GM10248 (cell line): ENCODE measurements around the gene ORAI3.

Experiments used
- CTCF ChIA-PET: fragments of 300-600 bp; sonication (Branson Sonifier 250); formaldehyde crosslinking; extraction: SDS; loops from one replicate; lab custom pipeline; 2021; ENCODE audit warnings: antibody characterized with exemption; lab: Yijun Ruan, JAX
- POLR2A ChIA-PET: fragments of 350-650 bp; sonication (Branson Sonifier 250); formaldehyde crosslinking; extraction: SDS; loops from one replicate; lab custom pipeline; 2020; ENCODE audit warnings: antibody characterized with exemption; lab: Yijun Ruan, JAX
- DNase-seq: peaks from one replicate; pipeline ENCODE4 v3.0.0; 2012; ENCODE audit errors: extremely low spot score
- TF ChIP-seq, protein P1 (sequence below): IDR thresholded peaks from 2 replicates; pipeline ENCODE4 v1.5.1; 2012; ENCODE audit warnings: mild to moderate bottlenecking, low read depth; ENCODE audit errors: extremely low read depth, missing control alignments, control extremely low read depth

The ORAI3 gene

GRCh38 chr16:30922960-30923535 is 25.8 kb upstream of the ORAI3 start:
- CTCF ChIA-PET: no interaction called here
- TF ChIP-seq, protein P1, sequence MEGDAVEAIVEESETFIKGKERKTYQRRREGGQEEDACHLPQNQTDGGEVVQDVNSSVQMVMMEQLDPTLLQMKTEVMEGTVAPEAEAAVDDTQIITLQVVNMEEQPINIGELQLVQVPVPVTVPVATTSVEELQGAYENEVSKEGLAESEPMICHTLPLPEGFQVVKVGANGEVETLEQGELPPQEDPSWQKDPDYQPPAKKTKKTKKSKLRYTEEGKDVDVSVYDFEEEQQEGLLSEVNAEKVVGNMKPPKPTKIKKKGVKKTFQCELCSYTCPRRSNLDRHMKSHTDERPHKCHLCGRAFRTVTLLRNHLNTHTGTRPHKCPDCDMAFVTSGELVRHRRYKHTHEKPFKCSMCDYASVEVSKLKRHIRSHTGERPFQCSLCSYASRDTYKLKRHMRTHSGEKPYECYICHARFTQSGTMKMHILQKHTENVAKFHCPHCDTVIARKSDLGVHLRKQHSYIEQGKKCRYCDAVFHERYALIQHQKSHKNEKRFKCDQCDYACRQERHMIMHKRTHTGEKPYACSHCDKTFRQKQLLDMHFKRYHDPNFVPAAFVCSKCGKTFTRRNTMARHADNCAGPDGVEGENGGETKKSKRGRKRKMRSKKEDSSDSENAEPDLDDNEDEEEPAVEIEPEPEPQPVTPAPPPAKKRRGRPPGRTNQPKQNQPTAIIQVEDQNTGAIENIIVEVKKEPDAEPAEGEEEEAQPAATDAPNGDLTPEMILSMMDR: no peak

DNA sequence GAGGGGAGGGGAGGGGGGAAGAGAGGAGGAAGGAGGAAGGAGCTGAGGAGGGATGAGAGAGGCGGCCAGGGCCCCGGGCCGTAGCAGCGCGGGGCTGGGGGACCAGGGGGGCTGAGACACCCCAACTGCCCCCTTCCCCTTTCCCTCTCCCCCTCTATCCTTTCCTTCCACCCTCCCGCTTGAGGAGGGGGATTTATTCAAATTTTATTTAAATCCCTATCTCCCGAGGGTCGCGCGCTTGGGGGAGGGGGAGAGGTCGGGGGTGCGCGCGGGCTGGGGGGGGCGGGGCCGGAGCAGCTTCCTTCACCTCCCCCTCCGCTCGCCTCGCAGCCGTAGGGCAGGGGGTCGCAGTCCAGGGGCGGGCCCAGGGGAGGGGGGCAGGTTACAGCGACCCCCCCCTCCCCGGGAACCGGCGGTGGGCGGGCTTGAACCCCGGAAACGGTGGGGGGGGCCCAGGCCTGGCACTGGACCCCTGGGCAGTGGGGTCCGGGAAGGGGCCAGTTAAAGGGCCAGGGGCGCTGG is 25.3 kb upstream of the ORAI3 start, which contains the start of gene FBXL19:
Gene FBXL19, plus strand, starts transcription at position 19 of the 522 bp plus-strand sequence. CDS start 2,183 bp downstream, outside the sequence.
- no peak for DNase-seq
- ChIA-PET POLR2A (interaction anchor here (0.6 kb wide), 1 partner anchor 47 kb away, joined by 4 read pairs; no protein-coding TSS in a partner anchor), CTCF (interaction anchor here (1.8 kb wide), 1 partner anchor 18 kb away, joined by 12 read pairs; no protein-coding TSS in a partner anchor)
- TF ChIP-seq, protein P1: no peak

More at GRCh38 chr16:30922960-30923535, 25.8 kb upstream of the ORAI3 start:
- POLR2A ChIA-PET: interaction anchor here (0.6 kb wide), 1 partner anchor 47 kb away, joined by 4 read pairs; no protein-coding TSS in a partner anchor
- DNase-seq: peak; percentile 95

GRCh38 chr16:30924076-30924912 is 24.6 kb upstream of the ORAI3 start:
- DNase-seq: peak; percentile 42
- ChIA-PET CTCF (interaction anchor here (1.8 to 4.2 kb wide), 3 partner anchors 11 to 79 kb away, joined by 10 to 20 read pairs (median 12); no protein-coding TSS in a partner anchor), POLR2A (interaction anchor here (0.6 kb wide), 1 partner anchor 48 kb away, joined by 4 read pairs; no protein-coding TSS in a partner anchor)
- TF ChIP-seq, protein P1: no peak

- POLR2A ChIA-PET: no interaction called here
- TF ChIP-seq, protein P1: no peak
- DNase-seq: no peak
- CTCF ChIA-PET: interaction anchor here (1.8 to 4.2 kb wide), 3 partner anchors 11 to 80 kb away, joined by 10 to 20 read pairs (median 12); no protein-coding TSS in a partner anchor
These were observed 23.8 kb upstream of the ORAI3 start for GRCh38 chr16:30924913-30925631.

- CTCF ChIA-PET: interaction anchor here (1.8 to 4.2 kb wide), 5 partner anchors 10 to 81 kb away, joined by 5 to 20 read pairs (median 12); no protein-coding TSS in a partner anchor
- POLR2A ChIA-PET: no interaction called here
- DNase-seq: no peak
These were observed 23.3 kb upstream of the ORAI3 start for GRCh38 chr16:30925632-30925987.

More at GRCh38 chr16:30925632-30925987, 23.3 kb upstream of the ORAI3 start:
- TF ChIP-seq, protein P1: no peak
